Activated CD4-positive, alpha-beta T cell treated with anti-CD3 and anti-CD28 coated beads, Interleukin-10, Interleukin-2, amounts not matched to agents 100 ng/mL and 50 ng/mL, durations not matched to agents 16 hours and 8 hours (primary cell): ENCODE measurements around the gene CDC25A.
A peak's percentile ranks its signal among the peaks of the same experiment; 100 is the strongest.

Source experiments
- DNase-seq: peaks from one replicate; pipeline ENCODE4 v3.0.0-alpha.2; 2020

The CDC25A gene

DNA sequence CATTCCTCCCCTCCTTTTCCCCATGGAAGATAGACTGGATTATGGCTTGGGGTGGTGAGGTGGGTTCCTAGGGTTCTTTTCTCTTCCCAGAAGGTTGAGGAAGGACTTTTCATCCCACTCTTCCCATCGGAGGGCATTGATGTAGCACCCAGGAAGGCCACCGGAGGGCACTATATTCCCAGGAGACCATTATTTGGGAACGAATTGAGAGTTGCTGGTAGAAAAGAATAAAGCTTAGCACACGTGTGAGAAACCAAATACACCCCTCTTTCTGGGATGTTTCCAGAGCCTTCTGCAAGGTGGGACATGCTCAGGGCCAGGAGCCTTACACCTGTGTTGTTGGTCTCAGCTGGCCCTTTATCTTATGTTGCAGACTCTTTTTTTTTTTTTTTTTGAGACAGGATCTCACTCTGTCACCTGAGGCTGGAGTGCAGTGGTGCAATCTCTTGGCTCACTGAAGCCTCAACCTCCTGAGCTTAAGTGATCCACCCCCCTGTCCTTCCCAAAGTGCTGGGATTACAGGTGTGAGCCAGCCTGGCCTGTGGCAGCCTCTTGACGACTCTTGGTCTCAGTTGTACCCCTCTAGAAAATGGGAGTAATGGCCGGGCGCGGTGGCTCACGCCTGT is 6.3 kb upstream of the CDC25A start:
- peak; percentile 32 for DNase-seq

DNA sequence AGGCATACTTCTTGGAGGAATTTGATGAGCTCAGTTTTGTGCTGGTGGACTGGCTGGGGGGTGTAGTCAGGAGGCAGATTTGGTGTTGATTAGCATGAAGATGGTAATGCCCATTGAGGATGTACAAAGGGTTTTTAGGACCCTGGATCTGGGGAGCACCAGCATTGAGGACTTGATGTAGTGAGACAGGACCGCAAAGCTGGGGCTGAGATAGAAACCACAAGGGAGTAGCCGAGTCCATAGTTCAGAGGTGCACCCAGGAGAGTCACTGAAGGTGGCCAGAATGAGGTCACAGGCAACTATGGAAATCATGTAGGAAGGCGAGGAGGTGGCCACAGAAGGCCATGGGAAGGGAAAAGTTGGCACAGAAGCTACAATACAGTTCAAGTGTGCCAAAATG is 2.7 kb upstream of the CDC25A start:
- no peak for DNase-seq

DNA sequence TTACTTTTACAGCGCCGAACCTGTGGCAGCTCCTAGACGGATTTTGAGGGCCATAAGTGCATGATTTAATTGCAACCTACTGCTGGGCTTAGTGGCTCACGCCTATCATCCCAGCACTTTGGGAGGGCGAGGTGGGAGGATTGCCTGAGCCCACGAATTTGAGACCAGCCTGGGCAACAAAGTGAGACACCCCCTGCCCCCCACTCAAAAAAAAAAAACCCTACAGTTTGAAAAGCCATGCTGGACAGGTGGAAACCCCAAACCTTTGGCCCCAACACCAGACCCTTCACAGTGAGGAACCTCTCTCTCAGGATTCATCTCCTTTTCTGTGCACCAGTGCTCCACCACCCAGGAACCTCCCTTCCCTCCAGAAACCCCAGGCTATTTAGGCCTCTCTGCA is 1.1 kb upstream of the CDC25A start:
- DNase-seq: no peak

DNA sequence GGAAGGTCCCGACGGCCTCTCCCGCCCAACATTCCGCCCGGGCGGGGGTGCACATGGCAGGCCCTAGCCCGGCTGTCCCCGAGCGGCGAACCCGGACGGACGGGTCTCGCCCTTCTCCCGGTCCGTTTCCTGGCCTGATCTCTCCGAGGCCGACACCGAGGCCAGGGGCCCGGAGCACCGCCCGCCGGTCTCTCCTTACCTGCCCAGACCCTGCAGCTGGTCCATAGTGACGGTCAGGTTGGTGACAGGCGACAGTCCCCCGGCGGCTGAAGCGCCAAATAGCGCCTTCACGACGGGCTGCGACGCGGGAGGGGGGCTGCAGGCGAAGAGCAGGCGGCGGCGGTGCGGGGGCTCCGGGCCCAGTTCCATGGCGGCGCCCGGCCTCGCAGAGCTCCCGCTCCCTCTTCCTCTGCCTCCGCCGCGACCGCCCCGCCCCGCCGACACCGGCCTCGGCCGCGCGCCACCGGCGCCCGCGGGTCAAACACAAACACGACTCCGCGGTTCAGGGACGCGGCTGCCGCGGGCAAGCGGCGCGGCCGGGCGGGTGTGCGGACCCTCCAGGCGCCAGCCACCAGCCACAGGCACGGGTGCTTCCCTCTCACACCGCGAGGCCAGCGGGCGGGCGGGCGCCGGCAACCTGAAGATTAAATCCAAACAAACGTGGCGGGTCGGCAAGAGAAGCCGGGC is 495 bp downstream of the CDC25A start:
- no peak for DNase-seq

DNA sequence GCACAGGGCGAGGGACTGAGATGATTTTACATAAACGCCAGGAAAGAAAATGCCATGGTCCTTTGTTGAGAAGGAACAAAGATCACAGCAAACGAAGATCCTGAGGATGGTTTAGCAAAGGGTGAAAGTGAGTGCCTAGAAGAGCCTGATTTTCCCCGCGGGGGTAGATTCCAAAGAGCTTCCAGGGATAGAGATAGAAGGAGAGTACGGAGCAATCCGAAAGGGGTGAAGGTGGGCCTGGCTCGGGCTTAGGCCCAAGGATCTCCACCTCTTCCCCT is 977 bp downstream of the CDC25A start:
- no peak for DNase-seq

DNA sequence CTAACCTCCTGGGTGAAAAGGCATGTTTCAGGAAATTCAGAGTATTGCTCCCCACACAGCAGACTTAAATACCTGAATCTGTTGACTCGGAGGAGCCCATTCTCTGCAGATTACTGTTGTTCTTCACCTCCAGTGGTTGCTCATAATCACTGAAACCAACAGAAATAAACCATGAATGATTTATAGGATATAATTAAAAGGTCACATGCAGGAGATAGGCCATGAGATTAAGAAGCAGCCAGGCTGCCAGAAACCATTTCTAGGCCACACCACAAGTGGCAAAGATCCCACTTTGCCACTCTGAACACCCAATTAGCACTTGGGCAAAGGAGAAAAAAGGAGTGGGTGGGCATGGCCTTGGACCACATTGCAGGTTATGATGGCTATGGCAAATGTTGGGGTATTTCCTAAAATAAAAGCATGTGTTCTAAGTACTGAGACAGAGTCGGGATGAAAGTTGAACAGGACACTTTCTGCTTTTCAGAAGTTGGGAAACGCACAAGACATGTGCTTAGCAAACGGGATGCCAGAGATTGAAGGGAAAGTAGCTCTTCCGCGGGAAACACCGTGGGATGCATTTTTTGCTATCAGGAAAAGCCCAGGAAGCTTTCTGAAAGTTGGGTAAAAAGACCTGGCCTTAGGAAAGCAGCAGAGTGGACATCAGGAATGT is 1.5 kb downstream of the CDC25A start:
- DNase-seq: peak; percentile 7

DNA sequence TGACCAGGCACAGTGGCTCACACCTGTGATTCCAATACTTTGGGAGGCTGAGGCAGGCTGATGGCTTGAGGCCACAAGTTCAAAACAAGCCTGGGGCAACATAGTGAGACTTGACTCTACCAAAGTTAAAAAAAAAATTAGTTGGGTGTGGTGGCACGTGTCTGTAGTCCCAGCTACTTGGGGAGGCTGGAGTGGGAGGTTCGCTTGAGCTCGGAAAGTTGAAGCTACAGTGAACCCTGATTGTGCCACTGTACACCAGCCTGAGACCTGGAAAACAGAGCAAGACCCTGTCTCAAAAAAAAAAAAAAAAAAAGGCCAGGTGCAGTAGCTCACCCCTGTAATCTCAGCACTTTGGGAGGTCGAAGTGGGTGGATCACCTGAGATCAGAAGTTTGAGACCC is 3.1 kb downstream of the CDC25A start:
- no peak for DNase-seq

DNA sequence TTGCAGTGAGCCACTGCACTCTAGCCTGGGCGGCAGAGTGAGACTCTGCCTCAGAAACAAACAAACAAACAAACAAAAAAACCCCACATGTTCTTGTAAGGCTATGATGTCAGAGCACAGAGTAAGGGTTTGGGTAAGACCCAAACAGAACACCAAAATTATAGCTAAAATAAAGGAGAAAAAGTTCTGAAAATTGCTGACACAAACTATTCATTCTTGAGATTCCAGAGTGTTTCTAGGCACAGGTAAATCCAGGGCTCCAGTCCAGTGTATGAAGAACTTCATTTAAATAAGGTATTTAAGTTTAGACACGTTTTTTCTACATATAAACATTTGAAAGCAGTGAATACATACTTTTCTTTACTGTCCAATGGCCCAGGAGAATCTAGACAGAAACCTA is 3.9 kb downstream of the CDC25A start:
- no peak for DNase-seq

DNA sequence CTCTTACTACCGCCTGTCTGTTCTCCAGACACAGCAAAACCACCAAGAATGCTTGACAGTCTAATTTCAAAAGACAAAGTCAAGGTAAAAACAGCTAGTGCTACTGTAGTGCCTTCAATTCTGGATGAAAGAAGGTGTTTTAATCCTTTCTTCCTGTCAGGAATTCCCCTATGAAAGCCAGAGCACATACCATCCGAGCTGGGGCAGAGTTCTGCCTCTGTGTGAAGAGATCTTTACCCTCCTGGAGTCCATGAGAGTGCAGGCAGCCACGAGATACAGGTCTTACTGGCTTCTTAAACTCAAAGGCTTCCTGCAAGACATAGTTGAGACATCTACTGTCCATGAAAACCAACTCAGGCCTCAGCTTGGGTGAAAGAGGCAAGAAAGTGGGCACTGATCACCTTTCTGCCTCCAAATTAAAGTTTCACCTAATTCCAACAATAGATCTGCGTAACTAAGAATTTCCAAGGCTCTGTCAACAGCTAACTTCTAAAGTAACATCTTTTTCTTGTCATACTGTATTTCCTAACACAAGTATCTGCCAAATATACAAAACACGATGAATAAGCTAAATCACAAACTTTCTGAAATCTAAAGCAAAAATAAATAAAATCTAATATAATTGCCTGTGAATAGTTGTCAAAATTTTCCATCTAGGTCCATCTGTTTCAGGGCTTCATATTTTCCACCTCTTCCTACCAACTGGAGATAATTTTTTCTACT is 7.5 kb downstream of the CDC25A start:
- no peak for DNase-seq

DNA sequence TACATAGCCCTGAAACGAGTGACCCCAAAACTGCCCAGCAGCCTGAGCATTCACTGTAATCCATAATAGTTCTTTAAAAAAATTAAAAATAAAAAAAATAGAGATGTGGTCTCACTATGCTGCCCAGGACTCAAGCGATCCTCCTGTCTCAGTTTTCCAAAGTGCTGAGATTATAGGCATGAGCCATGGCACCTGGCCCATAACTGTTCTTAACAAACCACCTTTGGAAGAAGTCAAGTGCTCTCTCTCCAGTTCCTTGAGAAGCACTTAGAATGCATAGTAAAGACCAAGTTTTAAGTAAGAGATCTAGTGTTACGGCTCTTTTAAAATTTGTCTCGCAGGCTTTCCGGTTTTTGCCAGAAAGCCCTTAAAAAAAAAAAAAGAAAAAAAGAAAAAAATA is 8.2 kb downstream of the CDC25A start:
- DNase-seq: no peak

DNA sequence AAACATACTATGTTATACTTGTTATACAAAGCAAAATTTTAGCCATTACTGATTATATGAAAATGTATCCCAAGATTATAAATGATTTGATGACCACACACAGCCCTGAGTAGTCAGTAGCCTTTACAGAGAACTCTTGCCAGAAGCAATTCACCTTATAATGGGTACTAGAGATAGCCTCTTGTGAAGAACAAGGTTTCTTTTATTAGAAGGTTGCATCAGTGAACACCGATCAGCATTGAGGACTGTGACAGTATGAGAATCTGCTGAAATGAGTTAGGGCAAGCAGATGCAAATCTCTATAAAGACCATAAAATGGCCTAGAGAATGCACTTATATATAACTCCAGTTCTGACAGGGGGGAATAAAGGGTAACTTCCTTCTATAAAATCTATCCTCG is 10.1 kb downstream of the CDC25A start:
- no peak for DNase-seq

DNA sequence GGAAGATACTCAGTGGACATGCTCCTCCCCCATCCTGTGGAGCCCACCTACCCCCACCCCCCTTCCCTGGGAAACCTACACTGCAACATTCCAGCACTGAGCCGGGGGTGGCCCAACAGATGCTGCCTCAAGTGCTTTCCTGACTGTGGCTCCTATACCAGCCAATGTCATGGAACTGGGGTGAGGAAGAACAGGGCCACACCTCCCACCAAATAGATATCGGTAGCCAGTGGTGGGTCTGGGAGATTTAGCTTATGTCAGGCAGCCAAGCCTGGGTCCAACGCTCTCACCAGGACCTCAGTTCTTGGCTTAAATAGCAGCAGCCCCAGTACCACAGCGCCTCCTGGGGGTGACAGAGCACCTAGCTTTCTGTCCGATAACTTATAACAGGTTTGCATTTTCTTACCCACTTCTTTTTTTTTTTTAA is 30.3 kb downstream of the CDC25A start:
- DNase-seq: peak; percentile 37

DNA sequence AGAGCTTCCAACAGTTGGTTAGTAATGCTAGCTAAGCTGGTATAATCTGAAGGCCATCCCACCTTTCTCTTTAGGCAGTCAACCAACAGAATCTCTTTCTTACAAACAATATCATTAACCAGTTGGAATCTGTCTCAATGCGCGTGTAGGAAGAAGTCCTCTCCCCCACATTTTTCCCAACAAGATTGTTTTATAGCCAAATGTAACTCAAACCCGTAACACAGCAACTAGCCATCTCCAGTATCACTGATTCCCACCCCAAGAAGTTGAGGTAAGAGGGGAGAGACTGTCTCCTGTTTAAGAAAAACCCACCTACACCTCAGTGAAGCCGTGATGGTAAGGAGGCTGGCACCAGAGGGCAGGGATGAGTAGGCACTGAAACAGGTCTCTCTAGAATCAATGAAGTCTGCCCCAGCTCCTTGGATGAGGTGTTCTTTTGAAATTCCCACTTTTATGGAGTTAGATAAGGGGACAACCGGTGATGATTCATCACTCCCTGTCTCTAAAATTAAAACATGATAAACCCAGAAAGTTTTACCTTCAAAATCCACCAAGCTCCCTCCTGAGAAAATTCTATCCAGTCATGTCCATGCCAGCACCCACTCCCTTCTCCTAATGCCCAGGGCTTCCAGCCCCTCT is 30.9 kb downstream of the CDC25A start:
- no peak for DNase-seq

DNA sequence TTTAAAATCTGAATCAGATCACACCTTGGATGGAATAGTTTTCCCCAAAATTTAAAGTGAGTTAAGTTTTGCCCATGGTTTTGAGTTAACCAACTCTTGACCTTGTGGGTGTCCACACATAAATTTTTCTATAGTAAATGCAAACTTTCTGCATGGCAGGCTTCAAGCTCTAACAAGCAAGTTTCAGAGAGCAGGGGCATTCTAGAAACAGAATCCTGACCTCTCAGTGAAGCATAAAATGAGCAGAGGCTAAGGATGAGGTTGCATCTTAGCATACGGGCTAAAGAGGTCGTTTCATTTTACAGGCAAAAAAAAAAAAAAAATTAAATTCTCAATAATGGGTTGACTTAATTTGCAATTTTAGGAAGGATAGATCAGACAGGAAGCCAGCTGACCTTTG is 32.1 kb downstream of the CDC25A start:
- no peak for DNase-seq

DNA sequence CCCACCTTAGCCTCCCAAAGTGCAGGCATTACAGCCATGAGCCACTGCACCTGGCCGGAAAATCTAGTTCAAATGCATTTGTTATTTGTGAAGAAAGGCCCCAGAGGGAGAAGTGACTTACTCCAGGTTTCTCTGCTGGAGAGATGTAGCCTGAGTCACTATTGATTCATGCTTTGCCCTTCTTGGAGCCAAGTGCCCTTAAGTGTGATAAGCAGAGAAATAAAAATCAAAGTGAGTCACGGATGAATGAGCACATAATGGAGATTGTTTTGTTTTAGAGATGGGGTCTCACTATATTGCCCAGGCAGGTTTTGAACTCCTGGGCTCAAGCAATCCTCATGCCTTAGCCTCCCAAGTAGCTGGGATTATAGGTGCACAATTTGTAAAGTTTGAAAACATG is 33.1 kb downstream of the CDC25A start:
- no peak for DNase-seq

DNA sequence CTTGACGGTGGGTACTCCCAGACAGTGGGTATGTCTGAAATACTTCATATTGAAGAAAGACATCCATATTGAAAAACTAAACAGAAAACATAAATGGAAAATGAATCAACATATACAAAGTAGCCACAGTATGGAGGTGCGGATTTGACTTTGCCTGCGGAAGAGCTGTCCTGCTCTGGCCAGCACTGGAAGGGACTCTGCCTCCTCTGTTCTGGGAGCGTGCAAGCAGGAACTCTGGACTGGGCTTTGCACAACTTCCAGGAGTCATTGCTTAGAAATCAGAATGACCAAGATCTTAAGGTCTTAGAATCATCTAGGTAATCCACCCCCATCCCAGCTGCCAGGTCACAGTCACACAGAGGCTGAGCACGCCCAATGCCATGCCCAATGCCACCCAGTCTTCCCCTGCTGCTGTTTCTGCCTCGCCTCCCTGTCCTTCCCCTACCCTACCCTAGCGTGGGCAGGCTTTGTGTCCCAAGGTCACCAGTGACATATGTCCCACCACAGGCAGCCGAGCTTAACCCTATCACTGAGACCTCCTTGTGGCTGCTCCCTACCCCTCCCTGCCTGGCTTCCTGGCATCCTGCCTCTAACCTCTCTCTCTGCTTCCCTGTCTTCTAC is 36.3 kb downstream of the CDC25A start:
- DNase-seq: no peak

DNA sequence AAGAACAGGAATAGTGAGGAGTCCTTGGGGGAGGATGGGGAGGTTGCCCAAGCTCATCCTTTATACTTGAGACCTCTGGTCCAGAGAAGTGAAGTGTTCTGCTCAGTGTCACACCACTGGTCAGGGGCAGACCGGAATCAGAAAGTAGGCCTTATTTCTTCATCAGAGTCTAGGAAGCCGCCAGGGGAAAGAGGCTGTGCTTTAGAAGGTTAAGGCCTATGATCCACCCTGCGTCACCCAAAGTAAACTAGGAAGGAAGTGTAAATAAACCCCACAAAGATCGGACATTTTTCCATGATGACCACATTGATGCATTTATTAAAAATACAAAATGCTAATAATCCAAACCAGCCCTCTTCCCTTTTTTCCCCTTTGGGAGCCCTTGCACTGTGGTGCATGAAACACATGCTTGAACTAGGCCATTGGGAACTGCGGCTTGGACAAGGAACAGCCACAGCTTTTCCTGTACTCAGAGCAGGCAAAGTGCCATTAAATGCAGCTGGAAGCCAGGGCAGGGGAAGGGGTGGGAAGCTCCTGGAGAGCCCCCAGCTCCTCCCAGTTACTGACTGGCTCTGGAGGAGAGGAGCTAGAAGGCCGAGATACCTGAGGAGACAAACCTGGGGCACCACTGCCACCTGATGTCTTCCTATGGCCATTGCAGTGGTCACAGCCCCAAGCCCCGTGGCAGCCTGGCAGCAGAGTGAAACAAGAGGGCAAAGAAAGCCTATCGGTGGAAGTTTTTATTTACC is 37.0 kb downstream of the CDC25A start:
- peak; percentile 71 for DNase-seq

DNA sequence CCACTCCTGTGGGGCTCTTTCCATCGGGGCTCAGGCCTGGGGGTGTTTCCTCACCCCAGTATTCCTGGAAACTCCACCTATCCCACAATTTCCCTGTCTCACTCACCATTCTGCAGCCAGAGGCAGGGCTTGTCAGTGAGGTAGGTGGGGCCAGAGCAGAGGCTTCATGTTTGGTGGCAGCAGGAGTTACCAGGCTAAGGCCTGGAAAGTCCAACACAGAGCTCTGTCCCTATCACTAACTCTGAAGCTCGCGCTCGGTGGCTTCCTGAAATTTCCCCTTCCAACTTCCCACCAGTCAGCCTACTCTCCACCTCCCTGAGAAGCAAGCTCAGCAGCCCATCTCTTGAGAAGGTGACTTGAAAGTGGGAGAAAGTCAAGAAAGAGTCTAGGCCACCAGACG is 44.2 kb downstream of the CDC25A start:
- no peak for DNase-seq

DNA sequence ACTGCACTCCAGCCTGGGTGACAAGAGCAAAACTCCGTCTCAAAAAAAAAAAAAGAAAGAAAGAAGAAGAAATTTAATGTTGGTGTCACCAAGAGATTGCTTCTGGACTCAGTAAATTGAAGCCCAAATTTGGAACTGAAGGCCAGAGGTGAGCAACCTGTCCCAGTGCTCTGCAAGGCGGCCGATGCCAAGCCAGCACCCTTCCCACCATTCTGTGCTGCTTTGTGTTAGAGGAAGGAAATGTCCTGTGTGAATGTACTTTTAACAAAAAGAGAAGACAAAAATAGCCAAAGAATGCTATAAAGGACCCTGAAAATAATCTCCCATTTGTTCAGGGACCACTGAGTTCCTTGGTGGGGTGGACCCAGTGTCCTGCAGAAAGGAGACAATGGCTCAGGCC is 44.6 kb downstream of the CDC25A start:
- DNase-seq: no peak

DNA sequence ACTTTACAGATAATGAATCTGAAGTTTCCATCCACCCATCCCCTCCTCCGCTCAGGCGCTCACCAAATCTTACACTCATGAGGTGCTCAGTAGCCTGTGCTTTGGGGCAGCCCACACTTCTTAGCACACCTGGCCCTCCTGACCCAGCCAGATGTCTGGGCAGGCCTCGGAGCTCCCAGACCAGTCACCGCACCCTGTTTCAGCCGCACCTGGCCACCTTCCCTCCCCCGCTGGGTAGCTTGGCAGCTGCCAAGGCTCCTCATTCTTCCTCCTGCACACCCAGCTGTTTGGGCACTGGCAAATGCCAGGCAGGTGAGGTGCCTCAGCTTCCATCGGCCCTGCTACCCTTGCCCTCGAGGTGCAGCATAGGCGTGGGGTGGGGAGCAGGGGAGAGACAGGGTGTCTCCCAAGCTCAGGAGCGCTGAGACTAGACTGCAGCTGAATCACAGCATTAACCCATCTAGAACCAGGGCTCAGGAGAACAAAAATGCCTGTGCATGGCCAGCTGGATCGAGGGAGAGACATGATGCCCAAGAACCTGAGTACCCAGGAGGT is 45.8 kb downstream of the CDC25A start:
- no peak for DNase-seq

DNA sequence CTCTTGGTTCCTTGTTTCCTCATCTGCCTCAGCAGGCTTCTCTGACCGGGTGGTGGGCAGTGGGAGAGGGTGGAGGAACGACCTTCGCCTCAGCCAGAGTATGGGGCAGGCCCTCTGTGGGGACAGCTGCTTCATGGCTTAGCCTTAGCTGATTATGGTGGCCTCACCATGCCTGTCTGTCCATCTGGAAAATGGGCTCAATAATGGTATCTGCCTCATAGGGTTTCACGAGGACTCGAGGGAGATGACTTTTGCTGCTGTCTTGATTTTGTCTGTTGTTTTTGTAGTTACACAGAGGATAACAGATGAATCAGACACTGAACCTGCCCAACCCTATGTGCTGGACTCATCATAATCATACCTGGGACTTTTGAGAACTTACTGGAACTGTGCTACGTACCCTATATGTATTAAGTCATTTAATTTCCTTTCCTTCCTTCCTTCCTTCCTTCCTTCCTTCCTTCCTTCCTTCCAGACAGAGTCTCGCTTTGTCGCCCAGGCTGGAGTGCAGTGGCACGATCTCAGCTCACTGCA is 46.5 kb downstream of the CDC25A start:
- no peak for DNase-seq
